Measurements from ENCODE around the gene HSPD1. TPM values are rescaled to one million over a fixed set of nuclear protein-coding genes. Genes with fewer than 3 reads are reported as not detected.

The HSPD1 gene
- total and polyA plus RNA-seq, 2 of the 13 experiments (the other 11 are each of a cell fraction or from before 2014, with no cell fraction given): 685 to 2,610 TPM

GRCh38 chr2:197515739-197516392 is 16.2 kb upstream of the HSPD1 start, which contains the start of gene MOB4 (continued):
- TF ChIP-seq, protein P1, sequence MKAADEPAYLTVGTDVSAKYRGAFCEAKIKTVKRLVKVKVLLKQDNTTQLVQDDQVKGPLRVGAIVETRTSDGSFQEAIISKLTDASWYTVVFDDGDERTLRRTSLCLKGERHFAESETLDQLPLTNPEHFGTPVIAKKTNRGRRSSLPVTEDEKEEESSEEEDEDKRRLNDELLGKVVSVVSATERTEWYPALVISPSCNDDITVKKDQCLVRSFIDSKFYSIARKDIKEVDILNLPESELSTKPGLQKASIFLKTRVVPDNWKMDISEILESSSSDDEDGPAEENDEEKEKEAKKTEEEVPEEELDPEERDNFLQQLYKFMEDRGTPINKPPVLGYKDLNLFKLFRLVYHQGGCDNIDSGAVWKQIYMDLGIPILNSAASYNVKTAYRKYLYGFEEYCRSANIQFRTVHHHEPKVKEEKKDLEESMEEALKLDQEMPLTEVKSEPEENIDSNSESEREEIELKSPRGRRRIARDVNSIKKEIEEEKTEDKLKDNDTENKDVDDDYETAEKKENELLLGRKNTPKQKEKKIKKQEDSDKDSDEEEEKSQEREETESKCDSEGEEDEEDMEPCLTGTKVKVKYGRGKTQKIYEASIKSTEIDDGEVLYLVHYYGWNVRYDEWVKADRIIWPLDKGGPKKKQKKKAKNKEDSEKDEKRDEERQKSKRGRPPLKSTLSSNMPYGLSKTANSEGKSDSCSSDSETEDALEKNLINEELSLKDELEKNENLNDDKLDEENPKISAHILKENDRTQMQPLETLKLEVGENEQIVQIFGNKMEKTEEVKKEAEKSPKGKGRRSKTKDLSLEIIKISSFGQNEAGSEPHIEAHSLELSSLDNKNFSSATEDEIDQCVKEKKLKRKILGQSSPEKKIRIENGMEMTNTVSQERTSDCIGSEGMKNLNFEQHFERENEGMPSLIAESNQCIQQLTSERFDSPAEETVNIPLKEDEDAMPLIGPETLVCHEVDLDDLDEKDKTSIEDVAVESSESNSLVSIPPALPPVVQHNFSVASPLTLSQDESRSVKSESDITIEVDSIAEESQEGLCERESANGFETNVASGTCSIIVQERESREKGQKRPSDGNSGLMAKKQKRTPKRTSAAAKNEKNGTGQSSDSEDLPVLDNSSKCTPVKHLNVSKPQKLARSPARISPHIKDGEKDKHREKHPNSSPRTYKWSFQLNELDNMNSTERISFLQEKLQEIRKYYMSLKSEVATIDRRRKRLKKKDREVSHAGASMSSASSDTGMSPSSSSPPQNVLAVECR (CRISPR knock-in tag; IDR thresholded peaks at IDR 0.05; ENCODE audit: borderline replicate concordance): peak; percentile 99
- TF ChIP-seq SMAD9 (CRISPR knock-in tag; IDR thresholded peaks at IDR 0.05): no peak
- no peak for TF ChIP-seq IKZF1 (IDR thresholded peaks at IDR 0.05)
- peak; percentile 97; the same call in 1 of the 2 replicates for TF ChIP-seq FIP1L1 (IDR thresholded peaks at IDR 0.05; ENCODE audit: borderline replicate concordance, insufficient read depth, low read depth, low read length)
- peak; percentile 89; the same call in 1 of the 2 replicates for TF ChIP-seq ETV6 (CRISPR knock-in tag; conservative IDR thresholded peaks at IDR 0.05)
- no peak for TF ChIP-seq CENPX (CRISPR knock-in tag; IDR thresholded peaks at IDR 0.05)
- TF ChIP-seq, protein P2, sequence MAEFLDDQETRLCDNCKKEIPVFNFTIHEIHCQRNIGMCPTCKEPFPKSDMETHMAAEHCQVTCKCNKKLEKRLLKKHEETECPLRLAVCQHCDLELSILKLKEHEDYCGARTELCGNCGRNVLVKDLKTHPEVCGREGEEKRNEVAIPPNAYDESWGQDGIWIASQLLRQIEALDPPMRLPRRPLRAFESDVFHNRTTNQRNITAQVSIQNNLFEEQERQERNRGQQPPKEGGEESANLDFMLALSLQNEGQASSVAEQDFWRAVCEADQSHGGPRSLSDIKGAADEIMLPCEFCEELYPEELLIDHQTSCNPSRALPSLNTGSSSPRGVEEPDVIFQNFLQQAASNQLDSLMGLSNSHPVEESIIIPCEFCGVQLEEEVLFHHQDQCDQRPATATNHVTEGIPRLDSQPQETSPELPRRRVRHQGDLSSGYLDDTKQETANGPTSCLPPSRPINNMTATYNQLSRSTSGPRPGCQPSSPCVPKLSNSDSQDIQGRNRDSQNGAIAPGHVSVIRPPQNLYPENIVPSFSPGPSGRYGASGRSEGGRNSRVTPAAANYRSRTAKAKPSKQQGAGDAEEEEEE (CRISPR knock-in tag; IDR thresholded peaks at IDR 0.05; ENCODE audit: borderline replicate concordance): peak; percentile 98; the same call in 1 of the 2 replicates
- TF ChIP-seq, protein P3, sequence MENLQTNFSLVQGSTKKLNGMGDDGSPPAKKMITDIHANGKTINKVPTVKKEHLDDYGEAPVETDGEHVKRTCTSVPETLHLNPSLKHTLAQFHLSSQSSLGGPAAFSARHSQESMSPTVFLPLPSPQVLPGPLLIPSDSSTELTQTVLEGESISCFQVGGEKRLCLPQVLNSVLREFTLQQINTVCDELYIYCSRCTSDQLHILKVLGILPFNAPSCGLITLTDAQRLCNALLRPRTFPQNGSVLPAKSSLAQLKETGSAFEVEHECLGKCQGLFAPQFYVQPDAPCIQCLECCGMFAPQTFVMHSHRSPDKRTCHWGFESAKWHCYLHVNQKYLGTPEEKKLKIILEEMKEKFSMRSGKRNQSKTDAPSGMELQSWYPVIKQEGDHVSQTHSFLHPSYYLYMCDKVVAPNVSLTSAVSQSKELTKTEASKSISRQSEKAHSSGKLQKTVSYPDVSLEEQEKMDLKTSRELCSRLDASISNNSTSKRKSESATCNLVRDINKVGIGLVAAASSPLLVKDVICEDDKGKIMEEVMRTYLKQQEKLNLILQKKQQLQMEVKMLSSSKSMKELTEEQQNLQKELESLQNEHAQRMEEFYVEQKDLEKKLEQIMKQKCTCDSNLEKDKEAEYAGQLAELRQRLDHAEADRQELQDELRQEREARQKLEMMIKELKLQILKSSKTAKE (CRISPR knock-in tag; IDR thresholded peaks at IDR 0.05; ENCODE audit: borderline replicate concordance): peak; percentile 93
- no peak; the same call in 1 of the 2 replicates for TF ChIP-seq SOX13 (IDR thresholded peaks at IDR 0.05)
- peak in 1 of 2 experiments; percentile 87; a peak in 2 of 4 replicates for TF ChIP-seq SOX13 (CRISPR knock-in tag; conservative IDR thresholded peaks at IDR 0.05 in 1 of 2, IDR thresholded peaks at IDR 0.05 in 1 of 2)
- TF ChIP-seq, protein P4, sequence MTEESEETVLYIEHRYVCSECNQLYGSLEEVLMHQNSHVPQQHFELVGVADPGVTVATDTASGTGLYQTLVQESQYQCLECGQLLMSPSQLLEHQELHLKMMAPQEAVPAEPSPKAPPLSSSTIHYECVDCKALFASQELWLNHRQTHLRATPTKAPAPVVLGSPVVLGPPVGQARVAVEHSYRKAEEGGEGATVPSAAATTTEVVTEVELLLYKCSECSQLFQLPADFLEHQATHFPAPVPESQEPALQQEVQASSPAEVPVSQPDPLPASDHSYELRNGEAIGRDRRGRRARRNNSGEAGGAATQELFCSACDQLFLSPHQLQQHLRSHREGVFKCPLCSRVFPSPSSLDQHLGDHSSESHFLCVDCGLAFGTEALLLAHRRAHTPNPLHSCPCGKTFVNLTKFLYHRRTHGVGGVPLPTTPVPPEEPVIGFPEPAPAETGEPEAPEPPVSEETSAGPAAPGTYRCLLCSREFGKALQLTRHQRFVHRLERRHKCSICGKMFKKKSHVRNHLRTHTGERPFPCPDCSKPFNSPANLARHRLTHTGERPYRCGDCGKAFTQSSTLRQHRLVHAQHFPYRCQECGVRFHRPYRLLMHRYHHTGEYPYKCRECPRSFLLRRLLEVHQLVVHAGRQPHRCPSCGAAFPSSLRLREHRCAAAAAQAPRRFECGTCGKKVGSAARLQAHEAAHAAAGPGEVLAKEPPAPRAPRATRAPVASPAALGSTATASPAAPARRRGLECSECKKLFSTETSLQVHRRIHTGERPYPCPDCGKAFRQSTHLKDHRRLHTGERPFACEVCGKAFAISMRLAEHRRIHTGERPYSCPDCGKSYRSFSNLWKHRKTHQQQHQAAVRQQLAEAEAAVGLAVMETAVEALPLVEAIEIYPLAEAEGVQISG (CRISPR knock-in tag; IDR thresholded peaks at IDR 0.05): peak; percentile 97
- TF ChIP-seq MLXIP (CRISPR knock-in tag; IDR thresholded peaks at IDR 0.05; ENCODE audit: borderline replicate concordance): peak; percentile 7; the same call in 1 of the 2 replicates
